ENCODE data around the gene NGLY1.

The NGLY1 gene, protein sequence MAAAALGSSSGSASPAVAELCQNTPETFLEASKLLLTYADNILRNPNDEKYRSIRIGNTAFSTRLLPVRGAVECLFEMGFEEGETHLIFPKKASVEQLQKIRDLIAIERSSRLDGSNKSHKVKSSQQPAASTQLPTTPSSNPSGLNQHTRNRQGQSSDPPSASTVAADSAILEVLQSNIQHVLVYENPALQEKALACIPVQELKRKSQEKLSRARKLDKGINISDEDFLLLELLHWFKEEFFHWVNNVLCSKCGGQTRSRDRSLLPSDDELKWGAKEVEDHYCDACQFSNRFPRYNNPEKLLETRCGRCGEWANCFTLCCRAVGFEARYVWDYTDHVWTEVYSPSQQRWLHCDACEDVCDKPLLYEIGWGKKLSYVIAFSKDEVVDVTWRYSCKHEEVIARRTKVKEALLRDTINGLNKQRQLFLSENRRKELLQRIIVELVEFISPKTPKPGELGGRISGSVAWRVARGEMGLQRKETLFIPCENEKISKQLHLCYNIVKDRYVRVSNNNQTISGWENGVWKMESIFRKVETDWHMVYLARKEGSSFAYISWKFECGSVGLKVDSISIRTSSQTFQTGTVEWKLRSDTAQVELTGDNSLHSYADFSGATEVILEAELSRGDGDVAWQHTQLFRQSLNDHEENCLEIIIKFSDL

DNA sequence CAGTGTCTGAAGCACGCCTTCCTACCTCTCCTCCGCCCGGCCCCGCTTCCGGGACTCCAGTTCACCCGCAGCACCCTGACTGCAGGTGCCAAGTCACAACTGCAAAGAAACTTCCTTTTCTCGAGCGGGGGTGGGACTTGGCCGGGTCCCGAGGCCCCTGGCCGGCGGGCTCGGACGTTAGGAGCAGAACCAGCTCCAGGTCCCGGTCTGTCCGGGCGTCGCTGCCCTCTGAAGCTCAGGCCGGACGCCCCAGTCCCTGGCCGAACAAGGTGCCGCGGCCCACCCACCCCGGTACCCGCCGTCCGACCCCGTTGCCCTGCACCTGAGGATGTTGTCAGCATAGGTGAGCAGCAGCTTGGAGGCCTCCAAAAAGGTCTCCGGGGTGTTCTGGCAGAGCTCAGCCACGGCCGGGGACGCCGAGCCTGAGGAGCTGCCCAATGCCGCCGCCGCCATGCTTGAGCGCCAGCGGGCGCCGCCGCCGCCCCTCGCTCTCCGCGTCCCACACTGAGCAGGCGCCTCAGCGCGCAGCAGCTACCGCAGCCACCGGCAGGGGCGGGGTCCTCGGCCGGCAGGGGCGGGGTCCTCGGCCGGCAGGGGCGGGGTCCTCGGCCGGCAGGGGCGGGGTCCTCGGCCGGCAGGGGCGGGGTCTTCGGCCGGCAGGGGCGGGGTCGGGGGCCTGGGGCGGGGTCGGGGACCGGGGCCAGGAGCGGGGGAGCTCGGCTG lies at the start of gene NGLY1:
NGLY1 (minus strand) TSS at position 506 of the 723 bp plus-strand sequence; CDS start at position 453, 53 bp downstream.
- DNase-seq: peak; percentile 66 to 78 (median 74)

DNA sequence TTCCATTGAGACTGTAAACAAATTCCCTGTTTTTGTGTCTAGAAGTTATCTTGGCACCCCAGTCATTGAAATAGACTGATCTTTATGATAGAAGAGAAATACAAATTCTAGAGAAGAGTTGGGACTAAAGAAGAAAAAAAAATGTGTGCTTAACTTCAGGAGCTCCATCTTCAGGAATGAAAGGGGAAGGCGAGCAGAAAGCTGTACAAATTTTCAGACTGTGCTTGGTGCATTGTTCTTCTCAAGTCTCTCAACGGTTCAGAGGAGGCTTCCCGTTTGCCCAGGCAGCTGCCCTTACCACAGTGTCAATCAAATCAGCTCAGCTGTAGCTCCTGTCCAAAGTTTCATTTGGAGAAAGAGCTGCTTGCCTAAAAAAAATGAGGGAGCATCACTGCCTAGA lies 48.3 kb upstream of the NGLY1 start:
- no peak for DNase-seq

GRCh38 chr3:25830373-25831280 lies 47.4 kb upstream of the NGLY1 start:
- no peak for DNase-seq

DNA sequence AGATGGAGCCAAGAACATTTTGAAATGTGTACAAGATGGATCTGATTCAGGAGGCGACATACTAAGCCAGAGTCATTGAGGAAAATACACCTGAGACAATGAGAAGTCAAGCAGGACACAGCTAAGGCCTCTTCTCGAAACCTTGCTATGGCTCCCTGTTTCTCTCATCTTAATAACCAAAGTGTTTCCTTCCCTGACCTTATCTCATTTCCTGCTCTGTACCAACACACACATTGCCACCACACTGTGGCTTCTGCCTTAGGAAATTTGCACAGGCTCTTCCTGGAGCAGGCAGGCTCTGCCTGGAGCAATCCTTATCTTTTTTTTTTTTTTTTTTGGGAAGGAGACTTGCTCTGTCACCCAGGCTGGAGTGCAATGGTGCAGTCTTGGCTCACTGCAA lies 43.3 kb upstream of the NGLY1 start:
- no peak for DNase-seq

GRCh38 chr3:25823314-25823713 lies 40.1 kb upstream of the NGLY1 start:
- no peak for DNase-seq

DNA sequence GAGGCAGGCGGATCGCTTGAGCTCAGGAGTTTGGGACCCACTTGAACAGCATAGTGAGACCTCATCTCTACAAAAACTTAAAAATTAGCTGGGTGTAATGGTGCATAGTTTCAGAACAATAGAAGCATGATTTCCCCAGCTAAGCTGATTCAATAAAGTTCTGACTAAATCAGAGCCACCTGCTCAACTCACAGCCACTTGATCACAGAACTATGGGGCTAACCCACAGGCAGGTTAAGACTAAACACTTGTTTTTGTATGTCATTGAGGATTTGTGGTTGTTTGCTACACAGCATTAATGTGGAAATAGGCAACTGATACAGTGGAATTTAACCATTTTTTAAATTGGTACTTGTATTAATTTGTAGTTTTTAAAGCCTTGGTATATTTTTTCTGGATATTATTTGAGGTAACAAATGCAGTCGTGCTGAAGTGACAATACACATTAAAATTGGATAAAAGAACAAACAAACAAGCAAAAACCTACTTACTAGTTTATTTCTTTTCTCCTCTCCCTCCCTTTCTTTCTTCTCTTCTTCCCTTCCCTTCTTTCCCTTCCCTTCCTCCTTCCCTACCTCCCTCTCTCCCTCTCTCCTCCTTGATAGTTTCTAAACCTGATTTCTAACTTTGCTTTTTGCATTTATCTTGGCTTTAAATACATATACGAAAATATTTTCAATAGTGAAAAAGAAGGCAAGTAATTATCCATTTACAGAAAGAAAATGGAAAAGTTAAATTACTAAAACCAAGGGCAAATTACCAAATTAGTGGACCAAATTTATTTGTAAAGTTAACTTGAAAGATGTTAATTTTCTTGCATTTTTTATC lies 38.7 kb upstream of the NGLY1 start:
- DNase-seq: no peak

GRCh38 chr3:25820816-25821486 lies 37.7 kb upstream of the NGLY1 start:
- no peak for DNase-seq

DNA sequence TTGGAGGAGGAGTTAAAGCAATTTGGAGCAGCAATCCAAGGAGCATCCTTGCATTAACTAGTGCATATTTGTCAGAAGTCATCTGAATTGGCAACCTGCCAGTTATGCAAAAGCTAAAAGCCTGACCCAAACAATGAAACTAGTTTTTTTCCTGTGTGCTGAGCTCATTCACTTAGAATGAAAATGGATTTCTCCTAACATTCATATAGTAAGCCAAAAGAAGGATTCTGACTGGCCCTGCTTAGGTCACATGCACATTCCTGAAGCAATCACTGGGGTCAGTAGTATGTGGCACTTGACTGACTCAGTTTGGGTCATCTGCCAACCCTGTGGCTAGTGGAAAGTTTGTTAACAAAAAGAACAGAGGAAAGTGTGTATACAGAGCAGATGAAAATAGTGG lies 37.1 kb upstream of the NGLY1 start:
- DNase-seq: no peak

DNA sequence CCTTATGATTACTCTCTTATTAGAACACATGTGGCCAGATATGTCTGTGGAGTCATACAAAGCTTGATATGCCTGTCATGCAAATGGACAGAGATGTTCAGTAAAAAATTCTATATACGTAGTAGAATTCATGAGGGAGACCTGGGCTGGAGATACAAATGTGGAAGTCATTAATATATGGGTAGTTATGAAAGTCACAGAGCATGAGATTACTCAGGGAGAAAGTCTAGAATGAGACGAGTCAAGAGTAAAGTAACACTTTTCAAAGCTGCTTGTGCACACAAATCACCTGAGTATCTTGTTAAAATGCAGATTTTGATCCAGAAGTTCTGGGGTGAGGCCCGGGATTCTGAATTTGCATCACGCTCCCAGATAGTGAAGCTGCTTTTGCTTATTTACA lies 35.1 kb upstream of the NGLY1 start:
- no peak for DNase-seq

DNA sequence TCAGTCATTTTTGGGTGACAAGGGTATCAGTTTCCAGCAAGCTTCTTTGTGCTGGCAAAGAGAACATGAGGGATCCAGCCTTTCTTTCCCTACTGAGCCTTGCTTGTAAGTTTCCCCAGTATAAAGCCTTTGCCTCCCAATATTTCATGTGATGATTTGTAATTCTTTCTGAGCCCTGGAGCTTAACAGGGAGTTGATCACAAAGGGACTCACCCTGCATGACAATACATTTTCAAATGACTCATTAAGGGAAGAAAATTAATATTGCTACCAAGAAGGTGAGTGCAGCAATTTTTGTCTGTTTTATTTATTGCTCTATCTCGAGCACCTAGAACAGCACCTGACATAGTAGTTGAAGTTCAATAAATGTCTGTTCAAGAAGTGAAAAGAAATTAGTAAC lies 34.4 kb upstream of the NGLY1 start:
- no peak for DNase-seq

GRCh38 chr3:25817107-25817506 lies 33.9 kb upstream of the NGLY1 start:
- no peak for DNase-seq

DNA sequence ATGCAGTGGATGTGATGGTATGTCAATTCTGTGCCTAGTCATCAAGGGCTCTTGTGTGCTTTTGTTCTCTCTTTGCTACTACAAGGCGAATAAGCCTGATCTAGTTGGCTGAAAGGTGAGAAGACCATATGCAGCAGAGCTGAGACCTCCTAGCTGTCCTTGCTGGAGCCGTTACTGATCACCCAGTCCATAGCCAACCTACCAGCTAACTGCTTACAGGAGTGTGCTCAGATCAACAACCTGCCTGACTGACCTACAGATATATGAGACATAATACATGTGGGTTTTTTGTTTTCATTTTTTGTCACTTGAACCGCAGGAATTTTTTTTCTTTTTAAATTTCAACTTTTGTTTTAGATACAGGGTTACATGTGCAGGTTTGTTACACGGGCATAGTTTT lies 29.4 kb upstream of the NGLY1 start:
- no peak for DNase-seq

DNA sequence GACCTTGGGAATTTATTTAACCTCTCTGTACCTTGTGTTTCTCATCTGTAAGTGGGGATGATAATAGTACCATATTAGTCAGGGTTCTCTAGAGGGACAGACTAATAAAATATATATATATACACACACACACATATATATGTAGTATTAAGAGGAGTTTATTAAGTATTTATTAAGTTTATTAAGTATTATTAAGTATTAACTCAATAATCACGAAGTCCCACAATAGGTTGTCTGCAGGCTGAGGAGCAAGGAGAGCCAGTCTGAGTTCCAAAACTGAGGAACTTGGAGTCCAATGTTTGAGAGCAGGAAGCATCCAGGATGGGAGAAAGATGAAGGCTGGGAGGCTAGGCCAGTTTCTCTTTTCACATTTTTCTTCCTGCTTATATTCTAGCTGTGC lies 21.4 kb upstream of the NGLY1 start:
- DNase-seq: no peak

DNA sequence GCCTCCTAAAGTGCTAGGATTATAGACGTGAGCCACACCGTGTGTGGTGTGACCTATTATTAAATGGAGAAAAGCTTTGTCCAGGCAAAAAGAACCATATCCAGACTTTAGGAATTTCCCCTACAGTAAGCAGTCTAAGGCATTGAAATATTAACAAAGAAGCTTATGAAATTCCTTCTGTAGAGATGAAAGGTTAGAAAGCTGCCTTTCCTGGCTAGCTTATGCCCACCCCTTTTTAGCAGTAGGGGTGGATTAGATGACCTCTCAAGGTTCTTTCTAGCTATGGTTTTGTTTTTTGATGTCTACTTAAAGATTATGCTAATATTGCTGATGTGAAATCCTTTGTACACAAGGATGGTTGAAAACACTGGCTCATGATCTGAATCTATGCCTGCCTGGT lies 20.6 kb upstream of the NGLY1 start:
- DNase-seq: no peak

GRCh38 chr3:25801786-25802185 lies 18.5 kb upstream of the NGLY1 start:
- no peak for DNase-seq

GRCh38 chr3:25789596-25790556 lies 6.6 kb upstream of the NGLY1 start, which contains the start of gene OXSM:
Gene OXSM (plus strand): TSS chr3:25790090. CDS start chr3:25791021, 931 bp downstream.
- DNase-seq: peak; percentile 73 to 81 (median 76)

- DNase-seq: no peak
These were observed 6.0 kb upstream of the NGLY1 start for GRCh38 chr3:25789209-25789595.

DNA sequence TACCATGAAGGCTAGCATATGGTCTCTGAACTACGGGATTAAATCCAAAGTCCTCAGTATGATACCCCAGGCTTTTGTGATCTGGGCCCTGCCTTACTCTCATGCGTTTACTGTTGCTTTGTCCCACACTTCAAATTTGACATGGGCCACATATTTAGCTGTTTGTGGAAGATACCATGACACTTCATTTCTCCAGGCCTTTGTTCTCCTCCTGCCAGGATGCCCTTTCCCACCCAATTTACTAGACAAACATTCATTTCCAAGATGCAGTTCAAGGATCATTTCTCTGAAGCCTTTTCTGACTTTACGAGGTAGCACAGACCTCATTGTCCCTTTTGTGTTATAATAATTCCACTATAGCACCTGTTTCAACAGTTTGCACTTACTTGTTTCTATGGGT lies 4.4 kb upstream of the NGLY1 start:
- no peak for DNase-seq

GRCh38 chr3:25785826-25786225 lies 2.6 kb upstream of the NGLY1 start:
- DNase-seq: no peak

DNA sequence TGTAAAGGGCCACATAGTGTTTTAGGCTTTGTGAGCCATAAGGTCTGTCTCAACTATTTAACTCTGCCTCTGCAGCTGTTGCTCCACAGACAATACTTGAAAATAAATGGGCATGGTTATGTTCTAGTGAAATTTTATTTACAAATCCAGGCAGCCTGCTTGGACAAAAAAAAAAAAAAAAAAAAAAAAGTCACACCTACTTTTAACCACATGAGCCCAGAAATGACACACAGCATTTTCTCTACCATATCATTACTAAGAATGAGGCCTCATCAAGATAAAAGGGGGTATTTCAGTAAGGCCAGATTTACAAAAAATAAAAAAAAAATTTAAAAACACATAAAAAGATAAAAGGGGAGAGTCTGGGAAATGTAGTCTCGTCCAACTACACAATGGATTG lies 1.7 kb upstream of the NGLY1 start:
- DNase-seq: no peak

Data from activated CD4-positive, CD25-positive, alpha-beta regulatory T cell (primary cell).